Panc1 (cell line): Measurements from ENCODE around the gene ATXN7L1. TPM values are rescaled to one million over a fixed set of nuclear protein-coding genes. Genes with fewer than 3 reads are reported as not detected.

ENCODE experiments used
- ATAC-seq: fragments of 200-7000 bp; cut with Tn5 transposase; 2 replicates; pipeline ENCODE4 v1.9.1; 2020; ENCODE audit warnings: mild to moderate bottlenecking, moderate library complexity
- BruUV-seq: library from RNA; stranded (reverse); fragments of 400-500 nt; replicated peaks from 2 replicates; lab custom pipeline; 2021; lab: Mats Ljungman, UMichigan
- CTCF ChIA-PET: fragments of 300-600 bp; sonication (Branson Sonifier 250); formaldehyde crosslinking; loops from one replicate; lab custom pipeline; 2022; ENCODE audit warnings: antibody characterized with exemption; lab: Charles Lee
- POLR2A ChIA-PET: fragments of 300-600 bp; sonication (Branson Sonifier 250); formaldehyde crosslinking; loops from one replicate; lab custom pipeline; 2022; ENCODE audit warnings: antibody characterized with exemption; lab: Charles Lee
- DNase-seq: peaks from one replicate; pipeline ENCODE4 v3.0.0-alpha.2; 2010; ENCODE audit warnings: low read depth, low spot score
- H3K27ac ChIP-seq: 2 replicates; pipeline ENCODE4 v1.5.1; 2011; ENCODE audit warnings: mild to moderate bottlenecking, low read length, inconsistent platforms
- H3K27me3 ChIP-seq: fragments of 200-500 bp; sonication (Bioruptor generic); 2 replicates; pipeline ENCODE4 v1.6.0; 2014; ENCODE audit warnings: low read length, inconsistent platforms; ENCODE audit not compliant: control insufficient read depth, insufficient read depth
- H3K36me3 ChIP-seq: fragments of 200-500 bp; sonication (Bioruptor generic); 2 replicates; pipeline ENCODE4 v1.5.1; 2014; ENCODE audit warnings: inconsistent platforms, mild to moderate bottlenecking, low read length, moderate library complexity; ENCODE audit not compliant: control insufficient read depth, insufficient read depth
- H3K4me1 ChIP-seq: 2 replicates; pipeline ENCODE4 v1.5.1; 2011; ENCODE audit warnings: inconsistent platforms, mild to moderate bottlenecking, low read length, moderate library complexity; ENCODE audit not compliant: control insufficient read depth, insufficient read depth
- H3K4me3 ChIP-seq, 2 experiments: 2 replicates each; pipeline ENCODE4 v1.5.1; 2011 to 2012; ENCODE audit warnings: low read depth in 2 of 2, low read length in 2 of 2, mild to moderate bottlenecking in 2 of 2, inconsistent platforms in 1 of 2, moderate library complexity in 1 of 2
- H3K9me3 ChIP-seq: fragments of 200-500 bp; sonication (Bioruptor generic); 2 replicates; pipeline ENCODE4 v1.5.1; 2014; ENCODE audit warnings: low read depth, mild to moderate bottlenecking, inconsistent platforms, low read length, moderate library complexity; ENCODE audit not compliant: control insufficient read depth, insufficient read depth
- CTCF ChIP-seq: fragments of 450-650 bp; IDR thresholded peaks from 2 replicates; pipeline ENCODE4 v1.5.1; 2017; ENCODE audit warnings: mild to moderate bottlenecking
- POLR2AphosphoS5 ChIP-seq: IDR thresholded peaks from 2 replicates; pipeline ENCODE4 v1.6.1; 2012; ENCODE audit warnings: mild to moderate bottlenecking, low read depth, low read length, moderate library complexity
- SIN3A ChIP-seq: IDR thresholded peaks from 2 replicates; pipeline ENCODE4 v1.6.1; 2012; ENCODE audit warnings: low read depth, mild to moderate bottlenecking, low read length, moderate library complexity, borderline replicate concordance; ENCODE audit not compliant: insufficient read depth
- TCF7L2 ChIP-seq: IDR thresholded peaks from 2 replicates; pipeline ENCODE4 v1.6.1; 2011; ENCODE audit warnings: mild to moderate bottlenecking, low read depth, low read length, inconsistent platforms
- in situ Hi-C: cut with HindIII; loops from 2 replicates; pipeline ENCODE4 v1.10.0; 2016; ENCODE audit warnings: low sequenced_read_pairs, low pct_unique_long_range_greater_than_20kb
- intact Hi-C: fragments of 100-400 bp; cut with micrococcal nuclease; formaldehyde crosslinking; loops from one replicate; pipeline ENCODE4 v1.10.0; 2022; ENCODE audit not compliant: unreplicated experiment
- total RNA-seq: library from RNA; stranded (reverse); gene quantifications from one replicate; pipeline ENCODE4 v1.2.1, GENCODE V29; 2021; ENCODE audit not compliant: unreplicated experiment
- TF ChIP-seq, protein P1 (sequence below), 2 experiments: IDR thresholded peaks; 2 replicates each; pipeline ENCODE4 v1.6.1; 2011 to 2012; ENCODE audit warnings: low read depth in 2 of 2, control low read depth in 1 of 2, low read length in 1 of 2, mild to moderate bottlenecking in 1 of 2, moderate library complexity in 1 of 2; ENCODE audit not compliant: insufficient read depth in 1 of 2

ATXN7L1 gene
- total RNA-seq, 1 experiment from 2014 or later = 10.8 TPM

- no peak overlapping the region for H3K4me3 ChIP-seq
- no peak overlapping the region for H3K27ac ChIP-seq
- DNase-seq (no peak), ATAC-seq (no peak)
- no peaks in the 10 kb centered on the region for H3K4me1 ChIP-seq
- H3K36me3 ChIP-seq = no peaks in the 10 kb centered on the region
- H3K27me3 ChIP-seq = no peaks in the 10 kb centered on the region
- no peaks in the 10 kb centered on the region for H3K9me3 ChIP-seq
- ChIA-PET CTCF (no interaction called here), POLR2A (no interaction called here)
- TF ChIP-seq, protein P1, sequence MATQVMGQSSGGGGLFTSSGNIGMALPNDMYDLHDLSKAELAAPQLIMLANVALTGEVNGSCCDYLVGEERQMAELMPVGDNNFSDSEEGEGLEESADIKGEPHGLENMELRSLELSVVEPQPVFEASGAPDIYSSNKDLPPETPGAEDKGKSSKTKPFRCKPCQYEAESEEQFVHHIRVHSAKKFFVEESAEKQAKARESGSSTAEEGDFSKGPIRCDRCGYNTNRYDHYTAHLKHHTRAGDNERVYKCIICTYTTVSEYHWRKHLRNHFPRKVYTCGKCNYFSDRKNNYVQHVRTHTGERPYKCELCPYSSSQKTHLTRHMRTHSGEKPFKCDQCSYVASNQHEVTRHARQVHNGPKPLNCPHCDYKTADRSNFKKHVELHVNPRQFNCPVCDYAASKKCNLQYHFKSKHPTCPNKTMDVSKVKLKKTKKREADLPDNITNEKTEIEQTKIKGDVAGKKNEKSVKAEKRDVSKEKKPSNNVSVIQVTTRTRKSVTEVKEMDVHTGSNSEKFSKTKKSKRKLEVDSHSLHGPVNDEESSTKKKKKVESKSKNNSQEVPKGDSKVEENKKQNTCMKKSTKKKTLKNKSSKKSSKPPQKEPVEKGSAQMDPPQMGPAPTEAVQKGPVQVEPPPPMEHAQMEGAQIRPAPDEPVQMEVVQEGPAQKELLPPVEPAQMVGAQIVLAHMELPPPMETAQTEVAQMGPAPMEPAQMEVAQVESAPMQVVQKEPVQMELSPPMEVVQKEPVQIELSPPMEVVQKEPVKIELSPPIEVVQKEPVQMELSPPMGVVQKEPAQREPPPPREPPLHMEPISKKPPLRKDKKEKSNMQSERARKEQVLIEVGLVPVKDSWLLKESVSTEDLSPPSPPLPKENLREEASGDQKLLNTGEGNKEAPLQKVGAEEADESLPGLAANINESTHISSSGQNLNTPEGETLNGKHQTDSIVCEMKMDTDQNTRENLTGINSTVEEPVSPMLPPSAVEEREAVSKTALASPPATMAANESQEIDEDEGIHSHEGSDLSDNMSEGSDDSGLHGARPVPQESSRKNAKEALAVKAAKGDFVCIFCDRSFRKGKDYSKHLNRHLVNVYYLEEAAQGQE (IDR thresholded peaks at IDR 0.05; ENCODE audit: insufficient read depth in 1 of 2, low read depth in 2 of 2, low read length in 1 of 2) = no peak
- no peak for TF ChIP-seq CTCF
- no peak for TF ChIP-seq POLR2AphosphoS5
- intact Hi-C loops = no loop called here
- in situ Hi-C loops = no loop called here
- no TSS peak for BruUV-seq
Observed at GRCh38 chr7:105906695-105907094, 30.3 kb upstream of the ATXN7L1 start.

DNA sequence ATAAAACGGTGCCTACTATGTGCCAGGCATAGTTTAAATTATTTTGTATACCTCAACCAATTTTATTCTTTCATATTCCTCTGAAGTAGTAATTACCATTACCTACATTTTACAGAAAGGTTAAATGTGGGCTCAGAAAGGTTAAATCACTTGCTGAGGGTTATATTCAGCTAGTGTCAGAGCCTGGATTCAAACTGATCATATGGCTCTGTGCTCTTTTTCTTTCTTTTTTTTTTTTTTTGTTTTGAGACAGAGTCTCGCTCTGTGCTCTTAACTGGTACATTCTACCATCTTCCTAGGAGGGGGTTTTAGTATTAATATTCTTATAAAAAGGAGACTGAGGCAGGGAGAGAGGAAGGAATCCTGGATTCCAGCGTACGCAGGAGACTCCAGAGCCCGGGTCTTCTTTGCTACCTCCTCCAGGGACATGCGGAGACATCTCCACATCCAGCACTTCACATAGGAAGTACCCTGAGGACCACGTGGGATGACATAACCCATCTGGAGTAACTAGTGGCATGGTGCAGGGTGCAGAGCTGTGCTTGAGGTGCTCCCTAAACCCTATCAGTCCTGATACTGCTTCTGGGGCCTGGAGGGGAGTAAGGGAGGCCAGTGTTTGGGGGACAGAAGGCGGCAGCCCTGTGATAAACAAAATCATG lies 29.6 kb upstream of the ATXN7L1 start:
- H3K27ac ChIP-seq = no peak overlapping the region
- TF ChIP-seq SIN3A = no peak
- ChIA-PET POLR2A (no interaction called here), CTCF (interaction anchor here (0.6 kb wide), 1 partner anchor 254 kb away, joined by 7 read pairs; no protein-coding TSS in a partner anchor)
- no peak overlapping the region for H3K4me3 ChIP-seq
- ATAC-seq = no peak
- no peak for DNase-seq
- intact Hi-C loops (no loop called here), in situ Hi-C loops (no loop called here)
- no peaks in the 10 kb centered on the region for H3K4me1 ChIP-seq
- H3K9me3 ChIP-seq = no peaks in the 10 kb centered on the region
- no peaks in the 10 kb centered on the region for H3K27me3 ChIP-seq
- H3K36me3 ChIP-seq = no peaks in the 10 kb centered on the region
- BruUV-seq = no TSS peak

GRCh38 chr7:105905209-105905909 lies 29.0 kb upstream of the ATXN7L1 start:
- DNase-seq = no peak
- Histone ChIP-seq H3K27ac (no peak overlapping the region), H3K27me3 (no peaks in the 10 kb centered on the region), H3K4me3 (no peak overlapping the region), H3K9me3 (no peaks in the 10 kb centered on the region), H3K4me1 (no peaks in the 10 kb centered on the region), H3K36me3 (no peaks in the 10 kb centered on the region)
- POLR2A ChIA-PET = no interaction called here
- intact Hi-C loops (no loop called here), in situ Hi-C loops (no loop called here)
- TF ChIP-seq, protein P1 (IDR thresholded peaks at IDR 0.05; ENCODE audit: insufficient read depth in 1 of 2, low read depth in 2 of 2, low read length in 1 of 2) = no peak
- no peak for TF ChIP-seq POLR2AphosphoS5
- TF ChIP-seq CTCF = no peak
- TF ChIP-seq TCF7L2 = no peak
- no peak for TF ChIP-seq SIN3A
- CTCF ChIA-PET = interaction anchor here (0.6 kb wide), 1 partner anchor 255 kb away, joined by 7 read pairs; no protein-coding TSS in a partner anchor
- no TSS peak for BruUV-seq
- no peak for ATAC-seq
